GM23248 (cell line): ENCODE results near the gene METTL1. TPM values are rescaled to one million over a fixed set of nuclear protein-coding genes. Genes with fewer than 3 reads are reported as not detected.

ENCODE experiments used
- DNase-seq: peaks from one replicate; pipeline ENCODE4 v3.0.0-alpha.2; 2015
- H2AFZ ChIP-seq: fragments of 200-600 bp; sonication (generic); 2 replicates; pipeline ENCODE4 v1.6.1; 2016; ENCODE audit warnings: antibody characterized with exemption
- H3F3A ChIP-seq: fragments of 200-600 bp; sonication (generic); 2 replicates; pipeline ENCODE4 v1.6.1; 2016; ENCODE audit warnings: mild to moderate bottlenecking, antibody characterized with exemption, mixed run types; ENCODE audit not compliant: insufficient read depth
- H3K27ac ChIP-seq: fragments of 200-600 bp; sonication (generic); 2 replicates; pipeline ENCODE4 v1.5.1; 2016; ENCODE audit warnings: mild to moderate bottlenecking
- H3K27me3 ChIP-seq: fragments of 200-600 bp; sonication (generic); replicated peaks from 2 replicates; pipeline ENCODE4 v1.6.1; 2016; ENCODE audit warnings: mild to moderate bottlenecking; ENCODE audit not compliant: insufficient read depth
- H3K36me3 ChIP-seq: fragments of 200-600 bp; sonication (generic); 2 replicates; pipeline ENCODE4 v1.6.1; 2016; ENCODE audit warnings: low read depth, mild to moderate bottlenecking
- H3K4me1 ChIP-seq: fragments of 200-600 bp; sonication (generic); 2 replicates; pipeline ENCODE4 v1.6.1; 2016; ENCODE audit warnings: mild to moderate bottlenecking; ENCODE audit not compliant: insufficient read depth
- H3K4me2 ChIP-seq: fragments of 200-600 bp; sonication (generic); one replicate; pipeline ENCODE4 v1.6.1; 2016; ENCODE audit warnings: mild to moderate bottlenecking; ENCODE audit not compliant: unreplicated experiment
- H3K4me3 ChIP-seq: fragments of 200-600 bp; sonication (generic); 2 replicates; pipeline ENCODE4 v1.5.1; 2016; ENCODE audit warnings: mild to moderate bottlenecking
- H3K79me2 ChIP-seq: fragments of 200-600 bp; sonication (generic); 2 replicates; pipeline ENCODE4 v1.6.1; 2016; ENCODE audit warnings: mild to moderate bottlenecking; ENCODE audit not compliant: insufficient read depth
- H3K9ac ChIP-seq: fragments of 200-600 bp; sonication (generic); 2 replicates; pipeline ENCODE4 v1.6.1; 2016; ENCODE audit warnings: mild to moderate bottlenecking
- H3K9me2 ChIP-seq: fragments of 200-600 bp; sonication (generic); 2 replicates; pipeline ENCODE4 v1.6.1; 2016; ENCODE audit warnings: mixed run types, mild to moderate bottlenecking, moderate library complexity; ENCODE audit not compliant: insufficient read depth
- H3K9me3 ChIP-seq: fragments of 200-600 bp; sonication (generic); one replicate; pipeline ENCODE4 v1.6.1; 2017; ENCODE audit warnings: low read depth
- H4K20me1 ChIP-seq: fragments of 200-600 bp; sonication (generic); 2 replicates; pipeline ENCODE4 v1.6.0; 2016; ENCODE audit not compliant: insufficient read depth
- EZH2 ChIP-seq: fragments of 200-600 bp; sonication (generic); IDR thresholded peaks from 2 replicates; pipeline ENCODE4 v1.6.1; 2018; ENCODE audit warnings: antibody characterized with exemption, mild to moderate bottlenecking; ENCODE audit not compliant: insufficient read depth, poor library complexity, severe bottlenecking
- EZH2phosphoT487 ChIP-seq: fragments of 200-600 bp; sonication (generic); IDR thresholded peaks from 2 replicates; pipeline ENCODE4 v1.6.1; 2018; ENCODE audit warnings: antibody characterized with exemption, moderate library complexity, mild to moderate bottlenecking, low read depth; ENCODE audit not compliant: insufficient read depth
- WGBS, 2 experiments: methylation state at CpG; one replicate each; pipeline ENCODE4 v1.1.6; 2015 to 2017; ENCODE audit warnings: low lambda C conversion rate in 2 of 2, low coverage in 1 of 2; ENCODE audit errors: missing lambda C conversion rate in 2 of 2; 5-methylcytosine and 5-hydroxymethylcytosine counted together
- in situ Hi-C: fragments of 300-500 bp; cut with MboI; formaldehyde crosslinking; loops from 2 replicates; pipeline ENCODE4 v1.15.0; 2020
- polyA plus RNA-seq: library from polyadenylated mRNA; unstranded; fragments of >200 nt; fragmentation: Nextera tagmentation; extraction: Ambion mirVana; gene quantifications from 2 replicates; pipeline ENCODE4 v1.2.1, GENCODE V29; 2016
- total RNA-seq: library from RNA; depleted of rRNA; stranded (reverse); fragments of >200 nt; shearing (Covaris generic); gene quantifications from 2 replicates; pipeline ENCODE4 v1.2.3, GENCODE V29; 2014

The METTL1 gene
- total and polyA plus RNA-seq, 2 experiments from 2014 or later = 3.7 to 33.2 TPM

DNA sequence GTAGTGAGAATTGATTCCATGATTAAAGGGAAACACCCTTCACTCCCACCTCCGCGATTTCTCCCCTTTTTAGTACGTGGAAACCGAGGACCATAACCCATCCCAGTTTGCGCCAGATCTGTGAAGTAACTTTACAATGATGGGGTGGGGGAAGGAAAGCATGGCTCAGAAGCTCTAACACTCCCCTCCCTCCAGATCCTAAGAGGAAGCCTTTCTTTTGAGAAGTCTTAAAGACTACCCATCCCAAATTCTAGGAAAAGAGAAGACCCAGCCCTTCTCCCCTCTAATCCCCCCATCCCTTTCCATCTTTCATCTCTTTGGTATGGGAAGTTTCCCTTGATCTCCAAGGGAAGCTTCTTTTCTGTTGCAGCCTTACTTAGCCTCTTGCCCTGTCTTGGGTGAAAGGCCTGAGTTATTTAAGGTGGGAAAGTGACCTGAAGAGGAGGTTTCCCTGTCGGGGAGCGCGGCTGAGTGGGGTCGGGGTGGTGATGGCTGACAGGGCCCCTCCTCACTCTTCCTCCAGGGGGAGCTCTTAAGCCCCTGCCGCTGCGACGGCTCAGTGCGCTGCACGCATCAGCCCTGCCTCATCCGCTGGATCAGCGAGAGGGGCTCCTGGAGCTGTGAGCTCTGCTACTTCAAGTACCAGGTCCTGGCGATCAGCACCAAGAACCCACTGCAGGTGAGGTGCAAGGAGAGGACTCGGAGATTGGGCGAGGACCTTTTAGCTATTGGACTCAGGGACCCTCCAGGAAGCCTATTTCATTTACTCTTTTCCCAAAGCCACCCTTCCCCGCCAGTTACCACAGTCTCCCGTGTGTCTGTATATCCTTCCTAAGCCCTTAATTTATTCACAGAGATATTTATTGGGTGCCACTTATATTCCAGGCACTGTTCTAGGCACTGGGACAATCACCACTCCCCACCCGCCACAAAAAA is 15.2 kb downstream of the METTL1 start:
- peaks cover 22% of the 10 kb centered on the region for H3K27me3 ChIP-seq
- H3K4me2 ChIP-seq = no peak overlapping the region
- no peaks in the 10 kb centered on the region for H4K20me1 ChIP-seq
- H3K9ac ChIP-seq = no peak overlapping the region
- no peak overlapping the region for H3K4me3 ChIP-seq
- no peak overlapping the region for H2AFZ ChIP-seq
- H3K4me1 ChIP-seq = no peaks in the 10 kb centered on the region
- no peaks in the 10 kb centered on the region for H3K9me3 ChIP-seq
- in situ Hi-C loops = no loop called here
- WGBS, 2 experiments = 86 to 90% methylated on average over 22 of the region's 22 CpGs
- peaks cover 11% of the 10 kb centered on the region for H3F3A ChIP-seq
- DNase-seq = no peak
- H3K27ac ChIP-seq = no peak overlapping the region
- H3K79me2 ChIP-seq = peaks cover 4% of the 10 kb centered on the region
- TF ChIP-seq EZH2 = no peak
- no peak for TF ChIP-seq EZH2phosphoT487
- no peaks in the 10 kb centered on the region for H3K36me3 ChIP-seq
- H3K9me2 ChIP-seq = no peaks in the 10 kb centered on the region

DNA sequence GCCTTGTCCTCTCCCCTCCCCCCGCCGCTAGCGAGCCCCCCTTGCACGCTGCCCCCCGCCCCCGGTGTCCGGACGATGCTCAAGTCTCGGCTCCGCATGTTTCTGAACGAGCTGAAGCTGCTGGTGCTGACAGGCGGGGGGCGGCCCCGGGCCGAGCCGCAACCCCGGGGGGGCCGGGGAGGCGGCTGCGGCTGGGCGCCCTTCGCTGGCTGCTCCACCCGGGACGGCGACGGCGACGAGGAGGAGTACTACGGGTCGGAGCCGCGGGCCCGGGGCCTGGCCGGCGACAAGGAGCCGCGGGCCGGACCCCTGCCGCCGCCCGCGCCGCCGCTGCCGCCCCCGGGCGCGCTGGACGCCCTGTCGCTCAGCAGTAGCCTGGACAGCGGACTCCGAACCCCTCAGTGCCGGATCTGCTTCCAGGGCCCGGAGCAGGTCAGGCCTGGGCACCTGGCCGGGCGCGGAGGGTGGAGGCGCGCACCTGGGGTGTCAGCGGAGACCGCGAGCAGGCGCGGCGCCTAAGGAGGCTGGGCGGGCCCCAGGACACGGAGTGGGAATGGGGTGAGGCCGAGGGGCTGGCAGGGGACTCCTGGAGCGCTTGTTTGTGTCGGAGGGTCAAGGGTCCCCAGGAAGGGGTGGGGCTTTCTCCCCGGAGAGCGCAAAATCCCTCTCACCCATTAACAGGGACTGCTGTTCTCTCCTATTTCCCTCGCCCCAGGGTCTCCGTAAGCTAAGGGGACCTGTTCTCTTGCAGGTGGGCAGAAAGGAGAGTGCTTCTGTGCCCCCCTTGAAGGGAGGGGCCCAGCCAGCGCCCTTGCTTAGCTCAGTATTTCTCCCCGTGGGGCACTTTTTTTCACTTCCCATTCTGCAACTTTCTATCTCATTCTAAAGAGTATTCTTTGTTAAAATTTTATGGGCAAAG is 16.2 kb downstream of the METTL1 start:
- H3F3A ChIP-seq = peaks cover 11% of the 10 kb centered on the region
- no peak overlapping the region for H3K9ac ChIP-seq
- no peak overlapping the region for H3K27ac ChIP-seq
- H3K36me3 ChIP-seq = no peaks in the 10 kb centered on the region
- H3K4me3 ChIP-seq = peak overlapping the region; percentile 36
- H3K79me2 ChIP-seq = peaks cover 14% of the 10 kb centered on the region
- no peaks in the 10 kb centered on the region for H3K9me3 ChIP-seq
- no peaks in the 10 kb centered on the region for H4K20me1 ChIP-seq
- in situ Hi-C loops = no loop called here
- peaks cover 4% of the 10 kb centered on the region; the same call in 1 of the 2 replicates for H3K4me1 ChIP-seq
- peak; percentile 42 for TF ChIP-seq EZH2
- TF ChIP-seq EZH2phosphoT487 = peak; percentile 79; the same call in 1 of the 2 replicates
- H3K27me3 ChIP-seq = peaks cover 22% of the 10 kb centered on the region
- 8% methylated on average over 33 to 71 of the region's 76 CpGs for WGBS, 2 experiments
- H2AFZ ChIP-seq = no peak overlapping the region
- peak overlapping the region; percentile 19 for H3K4me2 ChIP-seq
- DNase-seq = peak; percentile 36
- no peaks in the 10 kb centered on the region for H3K9me2 ChIP-seq

DNA sequence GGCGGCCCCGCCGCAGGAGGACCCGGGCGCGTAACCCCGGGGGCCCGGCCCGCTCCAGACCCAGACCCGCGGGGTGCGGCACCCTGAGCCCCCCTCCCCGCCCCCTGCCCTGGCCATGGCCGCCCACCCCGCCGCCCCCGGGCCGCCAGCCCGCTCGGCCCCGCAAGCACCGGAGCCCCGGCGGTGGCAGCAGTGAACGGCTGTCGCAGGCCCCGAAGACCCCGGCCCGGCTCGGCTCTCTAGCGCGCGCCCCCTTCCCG is 16.8 kb downstream of the METTL1 start:
- in situ Hi-C loops = no loop called here
- H3K4me3 ChIP-seq = peak overlapping the region; percentile 36
- no peak for DNase-seq
- no peak overlapping the region for H3K9ac ChIP-seq
- no peak overlapping the region for H3K27ac ChIP-seq
- no peaks in the 10 kb centered on the region for H3K36me3 ChIP-seq
- H3F3A ChIP-seq = peaks cover 11% of the 10 kb centered on the region
- peaks cover 20% of the 10 kb centered on the region for H3K79me2 ChIP-seq
- no peaks in the 10 kb centered on the region for H3K9me2 ChIP-seq
- H2AFZ ChIP-seq = no peak overlapping the region
- no peaks in the 10 kb centered on the region for H4K20me1 ChIP-seq
- TF ChIP-seq EZH2phosphoT487 (no peak), EZH2 (no peak)
- H3K9me3 ChIP-seq = no peaks in the 10 kb centered on the region
- 2% methylated on average over 29 of the region's 34 CpGs; no CpG with 5 or more reads in 1 of the 2 experiments for WGBS, 2 experiments
- no peak overlapping the region for H3K4me2 ChIP-seq
- peaks cover 22% of the 10 kb centered on the region for H3K27me3 ChIP-seq
- peaks cover 4% of the 10 kb centered on the region; the same call in 1 of the 2 replicates for H3K4me1 ChIP-seq

DNA sequence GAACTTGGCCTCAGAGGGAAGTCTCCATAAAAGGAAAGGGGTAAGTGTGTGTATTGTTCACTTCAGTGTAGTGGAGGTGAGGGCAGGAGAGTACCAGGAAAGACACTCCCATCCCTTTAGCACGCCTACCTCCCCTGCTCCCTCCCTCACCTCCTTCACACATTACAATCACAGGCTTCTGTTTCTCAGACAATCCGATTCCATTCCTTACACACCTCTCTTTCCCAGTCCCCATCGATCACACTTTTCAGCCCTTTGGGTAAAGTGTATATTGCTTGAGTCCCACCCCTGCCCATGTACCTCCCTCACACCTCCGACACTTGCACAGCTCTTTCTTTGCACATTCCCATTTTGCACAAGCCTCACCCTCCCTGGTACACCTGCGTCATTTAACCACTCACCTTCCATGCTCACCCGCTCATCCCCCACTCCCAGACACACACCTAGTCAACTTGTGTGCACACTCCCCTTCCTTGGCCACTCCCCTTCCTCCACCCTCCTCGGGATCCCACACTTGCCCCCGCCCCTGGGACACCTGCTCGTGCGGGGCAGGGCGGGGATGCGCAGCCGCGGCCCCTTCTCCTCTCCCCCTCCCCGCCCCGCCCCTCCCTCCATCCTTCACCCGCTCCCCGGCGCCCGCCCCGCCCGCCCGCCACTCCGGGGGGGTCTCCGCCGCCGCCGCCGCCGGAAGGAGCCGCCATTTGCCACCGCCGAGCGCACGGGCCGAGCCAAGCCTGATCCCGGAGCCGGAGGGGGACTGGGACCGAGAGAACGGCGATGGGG is 17.3 kb downstream of the METTL1 start, which contains the start of gene MARCHF9:
Gene MARCHF9 (plus strand): TSS at position 693 of the 783 bp plus-strand sequence. CDS start 426 bp downstream, outside the sequence.
- Histone ChIP-seq H3F3A (peaks cover 11% of the 10 kb centered on the region), H3K27ac (no peak within 1 kb of the TSS), H3K4me3 (peak within 1 kb of the TSS; percentile 36), H3K36me3 (no peaks in the 10 kb centered on the region), H3K27me3 (peaks cover 22% of the 10 kb centered on the region), H3K4me1 (peaks cover 4% of the 10 kb centered on the region; the same call in 1 of the 2 replicates), H2AFZ (no peak within 1 kb of the TSS), H3K79me2 (peaks cover 25% of the 10 kb centered on the region), H3K9me2 (no peaks in the 10 kb centered on the region), H3K4me2 (peak within 1 kb of the TSS; percentile 19), H3K9ac (no peak within 1 kb of the TSS), H3K9me3 (no peaks in the 10 kb centered on the region), H4K20me1 (no peaks in the 10 kb centered on the region)
- no peak for DNase-seq
- WGBS, 2 experiments = 3 to 9% methylated on average over 9 to 41 of the region's 41 CpGs
- in situ Hi-C loops = no loop called here
- TF ChIP-seq EZH2 (peak; percentile 90), EZH2phosphoT487 (no peak)
